ENCODE data around the gene CALHM1.
"Not testable (repeated sequence)": the region's sequence is repeated elsewhere in the genome, so short reads cannot be mapped to it uniquely, and the experiment has no call there.

CALHM1 gene

GRCh38 chr10:103429647-103430046 is 29.1 kb downstream of the CALHM1 start:
- DNase-seq (ENCODE audit: low read depth in 2 of 2) = no peak

GRCh38 chr10:103428989-103429643 is 29.6 kb downstream of the CALHM1 start:
- no peak for DNase-seq (ENCODE audit: low read depth in 2 of 2)

- no peak for DNase-seq (ENCODE audit: low read depth in 2 of 2)
Measured at GRCh38 chr10:103427866-103428265, 30.8 kb downstream of the CALHM1 start.

GRCh38 chr10:103423748-103424147 is 35.0 kb downstream of the CALHM1 start:
- DNase-seq (ENCODE audit: low read depth in 2 of 2) = no peak

- DNase-seq (ENCODE audit: low read depth in 2 of 2) = no peak
Measured at GRCh38 chr10:103419101-103419500, 39.6 kb downstream of the CALHM1 start.

- no peak for DNase-seq (ENCODE audit: low read depth in 2 of 2)
Measured at GRCh38 chr10:103417601-103418000, 41.1 kb downstream of the CALHM1 start.

- DNase-seq (ENCODE audit: low read depth in 2 of 2) = not testable (repeated sequence)
Measured at GRCh38 chr10:103417148-103417469, 41.6 kb downstream of the CALHM1 start.

GRCh38 chr10:103416436-103417147 is 42.1 kb downstream of the CALHM1 start:
- DNase-seq (ENCODE audit: low read depth in 2 of 2) = peak in 1 of 2 donors; percentile 27

- no peak for DNase-seq (ENCODE audit: low read depth in 2 of 2)
Measured at GRCh38 chr10:103415581-103415980, 43.1 kb downstream of the CALHM1 start.

GRCh38 chr10:103413564-103413963 is 45.1 kb downstream of the CALHM1 start:
- DNase-seq (ENCODE audit: low read depth in 2 of 2) = no peak

Measured in stimulated activated CD4-positive, alpha-beta T cell treated with anti-CD3 and anti-CD28 coated beads, Interleukin-15, amount 100 ng/mL, for 48 hours (primary cell).